IMR-90 (cell line): ENCODE measurements around the gene ITGA6. TPM values are rescaled to one million over a fixed set of nuclear protein-coding genes. Genes with fewer than 3 reads are reported as not detected.

Source experiments
- ATAC-seq: fragments of 200-7000 bp; cut with Tn5 transposase; 2 replicates; pipeline ENCODE4 v1.9.1; 2020; ENCODE audit warnings: low read depth, mild to moderate bottlenecking, moderate library complexity
- BruUV-seq: library from RNA; stranded (reverse); fragments of 400-500 nt; replicated peaks from 2 replicates; lab custom pipeline; 2021; lab: Mats Ljungman, UMichigan
- CTCF ChIA-PET: fragments of 300-600 bp; formaldehyde crosslinking; extraction: SDS; loops from one replicate; lab custom pipeline; 2021; ENCODE audit warnings: antibody characterized with exemption; lab: Yijun Ruan, JAX
- POLR2A ChIA-PET: fragments of 300-600 bp; sonication (Branson Sonifier 250); formaldehyde crosslinking; loops from one replicate; lab custom pipeline; 2022; ENCODE audit warnings: antibody characterized with exemption; ENCODE audit not compliant: unreplicated experiment; lab: Charles Lee
- DNase-seq: peaks from one replicate; pipeline ENCODE4 v3.0.0; 2013
- H2AFZ ChIP-seq: replicated peaks from 2 replicates; pipeline ENCODE3; 2013; ENCODE audit warnings: low read length, mild to moderate bottlenecking; ENCODE audit not compliant: poor library complexity
- H2AK5ac ChIP-seq: 2 replicates; pipeline ENCODE4 v1.6.1; 2013; ENCODE audit warnings: low read depth, low read length, inconsistent platforms
- H2AK9ac ChIP-seq: replicated peaks from 2 replicates; pipeline ENCODE3; 2013; ENCODE audit warnings: mild to moderate bottlenecking, low read depth, low read length, moderate library complexity; ENCODE audit not compliant: poor library complexity
- H2BK120ac ChIP-seq: 2 replicates; pipeline ENCODE4 v1.6.1; 2013; ENCODE audit warnings: low read depth, low read length, inconsistent platforms
- H2BK15ac ChIP-seq: 3 replicates; pipeline ENCODE4 v1.6.1; 2013; ENCODE audit warnings: low read depth, low read length, inconsistent platforms
- H2BK20ac ChIP-seq: 2 replicates; pipeline ENCODE4 v1.6.1; 2013; ENCODE audit warnings: low read depth, mild to moderate bottlenecking, inconsistent platforms, low read length, moderate library complexity
- H2BK5ac ChIP-seq: 2 replicates; pipeline ENCODE4 v1.6.1; 2013; ENCODE audit warnings: mild to moderate bottlenecking, low read depth, low read length, inconsistent platforms; ENCODE audit not compliant: poor library complexity, severe bottlenecking
- H3K14ac ChIP-seq: replicated peaks from 2 replicates; pipeline ENCODE4 v1.6.1; 2013; ENCODE audit warnings: low read depth, low read length, inconsistent platforms
- H3K18ac ChIP-seq: 2 replicates; pipeline ENCODE4 v1.6.1; 2013; ENCODE audit warnings: low read depth, low read length, control low read depth
- H3K23ac ChIP-seq: 2 replicates; pipeline ENCODE4 v1.6.1; 2013; ENCODE audit warnings: low read depth, low read length, inconsistent platforms
- H3K27ac ChIP-seq: 2 replicates; pipeline ENCODE4 v1.5.1; 2013; ENCODE audit warnings: mild to moderate bottlenecking, control low read depth, low read length; ENCODE audit not compliant: insufficient read depth
- H3K27me3 ChIP-seq: 2 replicates; pipeline ENCODE4 v1.6.1; 2013; ENCODE audit warnings: low read length; ENCODE audit not compliant: control insufficient read depth, insufficient read depth
- H3K36me3 ChIP-seq: 2 replicates; pipeline ENCODE4 v1.6.1; 2013; ENCODE audit warnings: low read length, mixed read lengths; ENCODE audit not compliant: control insufficient read depth, insufficient read depth
- H3K4ac ChIP-seq: 2 replicates; pipeline ENCODE4 v1.6.1; 2013; ENCODE audit warnings: low read depth, low read length, inconsistent platforms
- H3K4me1 ChIP-seq: 2 replicates; pipeline ENCODE4 v1.6.1; 2013; ENCODE audit warnings: low read length, mixed read lengths; ENCODE audit not compliant: control insufficient read depth, insufficient read depth
- H3K4me2 ChIP-seq: 2 replicates; pipeline ENCODE4 v1.6.1; 2013; ENCODE audit warnings: low read depth, mild to moderate bottlenecking, control low read depth, low read length, moderate library complexity
- H3K4me3 ChIP-seq: 2 replicates; pipeline ENCODE4 v1.5.1; 2013; ENCODE audit warnings: low read depth, mild to moderate bottlenecking, control low read depth, low read length, moderate library complexity; ENCODE audit not compliant: insufficient read depth
- H3K56ac ChIP-seq: 2 replicates; pipeline ENCODE4 v1.6.1; 2013; ENCODE audit warnings: low read length, inconsistent platforms; ENCODE audit not compliant: insufficient read depth; ENCODE audit errors: extremely low read depth
- H3K79me1 ChIP-seq, 2 experiments: 2 replicates each; pipeline ENCODE4 v1.6.1; 2013; ENCODE audit warnings: low read length in 2 of 2, inconsistent platforms in 1 of 2, low read depth in 1 of 2
- H3K9ac ChIP-seq: 2 replicates; pipeline ENCODE4 v1.6.1; 2013; ENCODE audit warnings: low read depth, low read length, control low read depth
- H3K9me1 ChIP-seq: 2 replicates; pipeline ENCODE4 v1.6.1; 2013; ENCODE audit warnings: low read length, inconsistent platforms; ENCODE audit not compliant: insufficient read depth
- H3K9me3 ChIP-seq: 2 replicates; pipeline ENCODE4 v1.6.1; 2013; ENCODE audit warnings: low read length; ENCODE audit not compliant: control insufficient read depth, insufficient read depth
- H4K20me1 ChIP-seq: 2 replicates; pipeline ENCODE4 v1.6.1; 2013; ENCODE audit warnings: low read length, inconsistent platforms; ENCODE audit not compliant: insufficient read depth
- H4K5ac ChIP-seq: 2 replicates; pipeline ENCODE4 v1.6.1; 2013; ENCODE audit warnings: mild to moderate bottlenecking, low read depth, low read length, control low read depth
- H4K8ac ChIP-seq, 2 experiments: 2 replicates each; pipeline ENCODE4 v1.6.1; 2013; ENCODE audit warnings: low read depth in 2 of 2, low read length in 2 of 2, control low read depth in 1 of 2, inconsistent platforms in 1 of 2
- H4K91ac ChIP-seq: 2 replicates; pipeline ENCODE4 v1.6.1; 2013; ENCODE audit warnings: low read depth, low read length, inconsistent platforms; ENCODE audit not compliant: insufficient read depth
- CEBPB ChIP-seq: IDR thresholded peaks from 2 replicates; pipeline ENCODE4 v1.6.1; 2012; ENCODE audit warnings: low read depth, low read length, improper control_type of control experiment
- CHD1 ChIP-seq: IDR thresholded peaks from 2 replicates; pipeline ENCODE4 v1.6.1; 2012; ENCODE audit warnings: low read depth, low read length, improper control_type of control experiment
- MXI1 ChIP-seq: IDR thresholded peaks from 2 replicates; pipeline ENCODE4 v1.6.1; 2012; ENCODE audit warnings: low read depth, mild to moderate bottlenecking, low read length, moderate library complexity, borderline replicate concordance
- RAD21 ChIP-seq: IDR thresholded peaks from 2 replicates; pipeline ENCODE4 v1.6.1; 2012; ENCODE audit warnings: low read length, improper control_type of control experiment
- RFX5 ChIP-seq: IDR thresholded peaks from 2 replicates; pipeline ENCODE4 v1.8.0; 2012; ENCODE audit warnings: low read depth, mild to moderate bottlenecking, low read length, moderate library complexity
- WGBS, 2 experiments: methylation state at CpG; one replicate each; pipeline versions ENCODE4 v1.1.5 to v1.1.7; 2013; ENCODE audit warnings: missing lambda C conversion rate in 2 of 2; ENCODE audit not compliant: insufficient read length in 1 of 2; ENCODE audit errors: extremely low coverage in 2 of 2; 5-methylcytosine and 5-hydroxymethylcytosine counted together
- dilution Hi-C: fragments of 300-500 bp; cut with HindIII; formaldehyde crosslinking; loops from one replicate; pipeline ENCODE4 v1.14.3; 2018; ENCODE audit warnings: low sequenced_read_pairs; ENCODE audit not compliant: unreplicated experiment
- in situ Hi-C: fragments of 300-500 bp; cut with MboI; formaldehyde crosslinking; loops from 3 replicates; pipeline ENCODE4 v1.14.3; 2019; ENCODE audit warnings: low sequenced_read_pairs, inconsistent platforms, mixed read lengths
- intact Hi-C: fragments of 100-400 bp; cut with micrococcal nuclease; formaldehyde crosslinking; loops from 2 replicates; pipeline ENCODE4 v1.10.0; 2022
- polyA plus RNA-seq, 3 experiments: library from polyadenylated mRNA; depleted of rRNA; stranded (reverse); fragments of >200 nt; gene quantifications; 2 replicates each; pipeline ENCODE4 v1.2.3, GENCODE V29; 2012; ENCODE audit warnings: low replicate concordance in 1 of 3
- total RNA-seq: library from RNA; depleted of rRNA; stranded (reverse); fragments of >200 nt; gene quantifications from 2 replicates; pipeline ENCODE4 v1.2.3, GENCODE V29; 2012

The ITGA6 gene
- total and polyA plus RNA-seq, 2 of the 4 experiments (the other 2 are of a cell fraction) = 12.5 to 43.9 TPM

DNA sequence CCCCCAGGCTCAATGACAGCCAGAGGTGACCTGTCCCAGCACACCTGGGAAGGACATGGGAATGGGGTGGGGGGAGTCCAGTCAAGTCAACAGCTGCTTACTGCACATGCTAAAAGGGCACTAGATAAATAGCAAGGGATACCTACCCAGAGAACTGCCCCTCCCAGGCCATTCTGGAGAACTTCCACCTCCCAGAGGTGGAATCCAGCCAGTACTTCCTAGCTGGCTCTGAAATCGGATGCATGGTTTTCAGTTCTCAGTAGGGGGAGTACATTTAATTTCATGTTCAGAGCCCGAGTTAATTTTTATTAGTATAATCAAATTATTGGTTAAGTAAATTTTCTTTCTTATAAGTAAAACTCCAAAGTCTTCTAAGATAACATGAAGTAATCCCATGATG, 28.9 kb upstream of the ITGA6 start:
- no TSS peak for BruUV-seq
- H3K27ac ChIP-seq = no peak overlapping the region
- H3K4ac ChIP-seq = no peak overlapping the region
- dilution Hi-C loops = no loop called here
- peaks cover 3% of the 10 kb centered on the region for H3K27me3 ChIP-seq
- H4K5ac ChIP-seq = no peak overlapping the region
- no peak overlapping the region for H2AK9ac ChIP-seq
- no peaks in the 10 kb centered on the region for H3K9me3 ChIP-seq
- no peak overlapping the region for H3K9ac ChIP-seq
- no peak overlapping the region for H2BK15ac ChIP-seq
- TF ChIP-seq CEBPB = no peak
- TF ChIP-seq RFX5 = no peak
- no peak for TF ChIP-seq RAD21
- no peak for TF ChIP-seq MXI1
- TF ChIP-seq CHD1 = no peak
- no peak overlapping the region for H2BK5ac ChIP-seq
- DNase-seq (no peak), ATAC-seq (no peak)
- H3K4me2 ChIP-seq = no peak overlapping the region
- H2BK20ac ChIP-seq = no peak overlapping the region
- H4K20me1 ChIP-seq = no peaks in the 10 kb centered on the region
- H3K9me1 ChIP-seq = no peaks in the 10 kb centered on the region
- H3K14ac ChIP-seq = no peak overlapping the region
- H3K56ac ChIP-seq = no peak overlapping the region
- no peaks in the 10 kb centered on the region for H3K36me3 ChIP-seq
- H3K4me3 ChIP-seq = no peak overlapping the region
- no peaks in the 10 kb centered on the region for H3K79me1 ChIP-seq
- no peak overlapping the region for H4K8ac ChIP-seq
- no peak overlapping the region for H2AFZ ChIP-seq
- in situ Hi-C loops = no loop called here
- WGBS, 2 experiments = no CpG with 5 or more reads among the region's 2 CpGs
- ChIA-PET CTCF (no interaction called here), POLR2A (no interaction called here)
- H3K18ac ChIP-seq = no peak overlapping the region
- H2AK5ac ChIP-seq = no peak overlapping the region
- H2BK120ac ChIP-seq = no peak overlapping the region
- no peaks in the 10 kb centered on the region for H3K4me1 ChIP-seq
- intact Hi-C loops = no loop called here
- H3K23ac ChIP-seq = no peak overlapping the region
- no peak overlapping the region for H4K91ac ChIP-seq
